Type B pancreatic cell (in vitro differentiated cells): Measurements from ENCODE around the gene TTC29. TPM values are rescaled to one million over a fixed set of nuclear protein-coding genes. Genes with fewer than 3 reads are reported as not detected.
"Not testable (repeated sequence)": the region's sequence is repeated elsewhere in the genome, so short reads cannot be mapped to it uniquely, and the experiment has no call there.

ENCODE experiments used
- DNase-seq: peaks from one replicate; pipeline ENCODE4 v3.0.0; 2021; ENCODE audit warnings: mixed read lengths; ENCODE audit not compliant: unreplicated experiment; ENCODE audit errors: extremely low spot score
- H3K27ac Mint-ChIP-seq: 2 replicates; pipeline ENCODE4 v1.8.0; 2021; ENCODE audit warnings: mild to moderate bottlenecking, mixed read lengths
- H3K27me3 Mint-ChIP-seq: 2 replicates; pipeline ENCODE4 v1.8.0; 2021; ENCODE audit warnings: mixed read lengths
- H3K36me3 Mint-ChIP-seq: 2 replicates; pipeline ENCODE4 v1.8.0; 2021; ENCODE audit warnings: mixed read lengths
- H3K4me1 Mint-ChIP-seq: one replicate; pipeline ENCODE4 v1.8.0; 2021; ENCODE audit warnings: mixed read lengths; ENCODE audit not compliant: unreplicated experiment
- H3K4me3 Mint-ChIP-seq: 2 replicates; pipeline ENCODE4 v1.8.0; 2021; ENCODE audit warnings: mild to moderate bottlenecking, mixed read lengths
- H3K9me3 Mint-ChIP-seq: 2 replicates; pipeline ENCODE4 v1.8.0; 2021; ENCODE audit warnings: mixed read lengths
- total RNA-seq: library from RNA; stranded (reverse); gene quantifications from 2 replicates; pipeline ENCODE4 v1.2.1, GENCODE V29; 2021; ENCODE audit warnings: low replicate concordance
- TF ChIP-seq, protein P1 (sequence below): fragments of 200-600 bp; sonication (generic); conservative IDR thresholded peaks from 2 replicates; pipeline ENCODE4 v1.5.0; 2021; ENCODE audit warnings: antibody characterized with exemption, mild to moderate bottlenecking

TTC29 gene
- total RNA-seq, 1 donor from 2014 or later = 2.8 TPM

DNA sequence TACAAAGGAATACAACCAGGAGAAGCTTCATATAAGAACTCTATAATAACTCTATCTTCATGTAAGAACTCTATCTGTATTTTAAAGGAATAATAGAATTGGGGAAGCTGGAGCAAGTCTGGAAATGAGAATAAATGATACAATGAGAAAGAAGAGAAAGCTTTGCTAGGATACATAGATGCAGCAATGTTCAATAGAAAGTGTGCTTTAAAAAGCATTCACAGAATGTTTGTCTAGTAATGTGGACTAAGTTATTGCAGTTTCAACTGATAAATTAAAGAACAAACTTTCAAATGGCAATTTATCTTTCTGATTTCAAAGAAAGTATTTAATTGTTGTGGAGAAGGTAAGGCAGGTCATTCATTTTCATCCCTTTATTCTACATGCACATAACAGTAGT lies 104.9 kb downstream of the TTC29 start:
- Mint-ChIP-seq H3K4me1 (no peaks in the 10 kb centered on the region), H3K9me3 (no peaks in the 10 kb centered on the region), H3K27ac (no peak overlapping the region), H3K36me3 (no peaks in the 10 kb centered on the region), H3K4me3 (no peak overlapping the region), H3K27me3 (no peaks in the 10 kb centered on the region)
- DNase-seq = no peak
- TF ChIP-seq, protein P1, sequence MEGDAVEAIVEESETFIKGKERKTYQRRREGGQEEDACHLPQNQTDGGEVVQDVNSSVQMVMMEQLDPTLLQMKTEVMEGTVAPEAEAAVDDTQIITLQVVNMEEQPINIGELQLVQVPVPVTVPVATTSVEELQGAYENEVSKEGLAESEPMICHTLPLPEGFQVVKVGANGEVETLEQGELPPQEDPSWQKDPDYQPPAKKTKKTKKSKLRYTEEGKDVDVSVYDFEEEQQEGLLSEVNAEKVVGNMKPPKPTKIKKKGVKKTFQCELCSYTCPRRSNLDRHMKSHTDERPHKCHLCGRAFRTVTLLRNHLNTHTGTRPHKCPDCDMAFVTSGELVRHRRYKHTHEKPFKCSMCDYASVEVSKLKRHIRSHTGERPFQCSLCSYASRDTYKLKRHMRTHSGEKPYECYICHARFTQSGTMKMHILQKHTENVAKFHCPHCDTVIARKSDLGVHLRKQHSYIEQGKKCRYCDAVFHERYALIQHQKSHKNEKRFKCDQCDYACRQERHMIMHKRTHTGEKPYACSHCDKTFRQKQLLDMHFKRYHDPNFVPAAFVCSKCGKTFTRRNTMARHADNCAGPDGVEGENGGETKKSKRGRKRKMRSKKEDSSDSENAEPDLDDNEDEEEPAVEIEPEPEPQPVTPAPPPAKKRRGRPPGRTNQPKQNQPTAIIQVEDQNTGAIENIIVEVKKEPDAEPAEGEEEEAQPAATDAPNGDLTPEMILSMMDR = no peak

DNA sequence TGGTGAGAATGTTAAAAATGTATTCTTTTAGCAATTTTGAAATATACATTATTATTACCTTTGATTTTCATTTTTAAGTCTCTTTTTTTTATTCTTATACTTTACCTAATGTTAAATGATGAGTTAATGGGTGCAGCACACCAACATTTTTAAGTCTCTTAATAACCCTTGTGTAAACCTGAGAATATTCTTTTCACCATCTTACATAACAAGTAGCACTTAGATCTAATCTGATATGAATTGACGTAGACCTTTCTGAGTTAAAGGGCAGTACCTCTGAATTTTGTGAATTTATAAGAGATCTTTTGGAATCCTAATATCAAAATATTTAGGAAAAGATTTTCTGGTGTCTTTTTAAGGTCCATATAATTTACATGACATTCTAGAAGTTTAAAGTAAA lies 110.6 kb downstream of the TTC29 start:
- TF ChIP-seq, protein P1 = no peak
- Mint-ChIP-seq H3K9me3 (no peaks in the 10 kb centered on the region), H3K4me3 (no peak overlapping the region), H3K27me3 (no peaks in the 10 kb centered on the region), H3K36me3 (no peaks in the 10 kb centered on the region), H3K27ac (no peak overlapping the region), H3K4me1 (no peaks in the 10 kb centered on the region)
- no peak for DNase-seq

DNA sequence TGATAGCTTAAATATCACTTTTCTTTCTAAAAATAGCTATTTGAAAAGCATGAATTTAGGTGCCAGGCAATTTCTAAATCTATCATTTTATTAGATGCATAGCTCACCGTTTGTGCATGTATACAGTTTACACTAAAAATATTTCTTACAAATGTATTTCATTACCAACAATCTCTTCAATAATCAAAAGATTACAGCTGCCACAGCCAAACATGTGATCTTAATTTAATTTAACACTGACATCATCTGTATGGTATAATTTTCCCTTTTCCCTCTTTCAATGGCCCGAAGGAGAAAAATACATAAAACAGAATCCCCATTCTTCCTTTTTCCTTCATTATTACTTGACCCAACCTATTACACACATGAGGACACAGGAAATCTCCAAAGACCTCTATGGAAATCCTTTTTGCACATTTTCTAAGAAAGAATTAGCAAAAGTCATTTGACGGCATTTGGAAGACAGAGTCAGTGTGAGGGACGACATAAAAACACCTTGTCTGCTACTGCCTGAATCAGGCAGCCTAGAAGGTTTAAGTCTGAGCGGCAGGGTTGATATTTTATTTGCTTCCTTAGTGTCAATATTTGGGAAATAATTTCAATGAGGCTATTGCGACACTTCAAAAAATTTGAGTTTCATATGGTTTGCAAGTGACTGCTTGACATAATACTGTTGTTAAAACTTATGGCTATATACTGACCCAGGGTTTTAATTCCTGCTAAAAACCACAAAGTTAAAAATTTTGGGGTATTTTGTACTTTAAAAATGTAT lies 111.2 kb downstream of the TTC29 start:
- no peak for DNase-seq
- H3K27me3 Mint-ChIP-seq = no peaks in the 10 kb centered on the region
- TF ChIP-seq, protein P1 = no peak
- H3K27ac Mint-ChIP-seq = no peak overlapping the region
- H3K36me3 Mint-ChIP-seq = no peaks in the 10 kb centered on the region
- H3K4me1 Mint-ChIP-seq = no peaks in the 10 kb centered on the region
- no peaks in the 10 kb centered on the region for H3K9me3 Mint-ChIP-seq
- no peak overlapping the region for H3K4me3 Mint-ChIP-seq

DNA sequence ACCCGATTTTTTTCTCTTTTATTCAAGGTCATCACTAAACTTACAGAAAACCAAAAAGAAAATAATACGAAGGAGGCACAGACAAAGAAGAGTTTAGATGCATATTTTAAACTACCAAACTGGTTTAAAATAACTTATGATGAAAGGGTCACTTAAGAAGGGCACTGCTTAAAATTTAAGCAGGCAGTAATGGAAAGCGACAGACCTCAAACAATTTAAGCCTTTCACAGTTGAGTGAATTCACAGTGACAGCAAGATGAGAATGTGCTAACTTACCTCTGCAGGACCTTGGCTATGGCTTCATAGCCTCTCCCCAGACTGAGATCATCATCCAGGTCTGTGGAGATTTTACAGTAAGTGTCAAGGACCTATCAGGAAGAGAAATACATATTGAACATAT lies 112.1 kb downstream of the TTC29 start:
- Mint-ChIP-seq H3K4me1 (no peaks in the 10 kb centered on the region), H3K4me3 (no peak overlapping the region), H3K27ac (no peak overlapping the region), H3K9me3 (no peaks in the 10 kb centered on the region), H3K27me3 (no peaks in the 10 kb centered on the region), H3K36me3 (no peaks in the 10 kb centered on the region)
- TF ChIP-seq, protein P1 = no peak
- no peak for DNase-seq

DNA sequence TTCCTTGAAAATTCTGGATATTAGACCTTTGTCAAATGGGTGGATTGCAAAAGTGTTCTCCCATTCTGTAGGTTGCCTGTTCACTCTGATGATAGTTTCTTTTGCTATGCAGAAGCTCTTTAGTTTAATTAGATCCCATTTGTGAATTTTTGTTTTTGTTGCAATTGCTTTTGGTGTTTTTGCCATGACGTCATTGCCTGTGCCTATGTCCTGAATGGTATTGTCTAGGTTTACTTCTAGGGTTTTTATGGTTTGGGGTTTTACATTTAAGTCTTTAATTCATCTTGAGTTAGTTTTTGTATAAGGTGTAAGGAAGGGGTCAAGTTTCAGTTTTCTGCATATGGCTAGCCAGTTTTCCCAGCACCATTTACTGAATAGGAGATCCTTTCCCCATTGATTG lies 122.7 kb downstream of the TTC29 start:
- H3K27ac Mint-ChIP-seq, H3K4me1 Mint-ChIP-seq, DNase-seq, H3K27me3 Mint-ChIP-seq, H3K36me3 Mint-ChIP-seq, H3K9me3 Mint-ChIP-seq, H3K4me3 Mint-ChIP-seq: not testable (repeated sequence)

DNA sequence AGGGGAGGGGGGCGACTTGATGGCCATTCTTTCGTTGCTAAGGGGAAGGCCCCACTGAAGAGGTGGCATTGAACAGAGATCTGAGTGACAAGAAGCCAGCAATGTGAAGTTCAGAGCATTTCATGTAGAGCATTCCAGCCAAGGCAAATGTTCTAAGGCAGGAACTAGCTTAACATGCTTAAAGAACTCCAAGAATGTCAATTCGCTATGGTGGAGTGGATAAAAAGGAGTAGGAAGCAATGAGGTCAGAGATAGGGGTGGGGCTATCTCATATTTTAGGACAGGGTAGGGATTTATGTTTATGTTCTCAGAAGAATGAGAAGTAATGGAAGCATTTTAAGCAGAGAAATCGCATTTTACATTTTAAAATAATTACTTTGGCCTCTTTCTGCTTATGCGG lies 130.9 kb downstream of the TTC29 start:
- Mint-ChIP-seq H3K4me3 (no peak overlapping the region), H3K9me3 (no peaks in the 10 kb centered on the region), H3K4me1 (no peaks in the 10 kb centered on the region), H3K36me3 (no peaks in the 10 kb centered on the region), H3K27me3 (no peaks in the 10 kb centered on the region), H3K27ac (no peak overlapping the region)
- TF ChIP-seq, protein P1 = no peak
- no peak for DNase-seq
